ENCODE data around the gene ADAMTS17. TPM values are rescaled to one million over a fixed set of nuclear protein-coding genes. Genes with fewer than 3 reads are reported as not detected.

ADAMTS17 gene
- total RNA-seq, 4 donors from 2014 or later, result 6.0 to 17.6 (median 8.2) TPM

DNA sequence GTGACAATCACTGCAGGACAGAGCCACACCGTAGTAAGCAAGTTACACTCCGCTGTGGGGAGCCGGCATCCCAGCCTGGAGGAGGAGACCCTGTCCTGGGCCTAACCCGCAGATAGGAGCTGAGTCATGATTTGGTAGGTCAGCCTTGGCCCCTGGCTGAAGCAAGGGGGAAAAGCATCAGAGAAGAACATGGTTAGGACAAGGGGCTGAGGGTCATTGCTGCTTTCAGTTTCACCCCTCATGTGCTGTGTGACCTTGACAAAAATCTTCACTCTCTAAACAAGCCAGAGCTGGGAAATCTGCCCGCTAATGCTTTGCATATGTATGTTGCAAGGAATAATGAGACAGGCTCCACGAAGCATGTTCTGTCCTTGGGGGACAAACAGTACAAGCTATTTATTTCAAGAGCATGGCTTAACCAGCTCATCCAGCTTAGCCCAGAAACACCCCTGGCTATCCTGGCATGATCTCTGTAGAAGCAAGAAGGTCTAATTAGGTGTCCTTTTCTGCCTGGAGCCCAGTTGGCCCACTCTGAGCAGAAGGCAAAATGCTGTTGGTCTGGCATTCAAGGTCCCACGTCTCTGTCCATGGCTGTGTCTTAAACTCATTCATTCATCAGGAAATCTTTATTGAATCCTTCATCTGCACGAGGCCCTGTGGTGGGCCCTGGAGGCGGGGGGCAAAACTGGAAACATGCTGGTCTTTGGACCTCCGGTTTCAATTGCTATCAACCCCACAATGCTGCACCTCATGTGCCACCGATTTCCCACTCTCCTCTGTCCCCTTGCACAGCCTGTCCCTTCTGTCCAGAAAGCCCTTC lies 387.2 kb downstream of the ADAMTS17 start:
- peaks cover 0 to 10% (median 0%) of the 10 kb centered on the region in 4 donors for H3K4me1 ChIP-seq
- H3K27ac ChIP-seq, result no peak overlapping the region
- H3K27me3 ChIP-seq, result peaks cover 6% of the 10 kb centered on the region
- no peak for DNase-seq
- TF ChIP-seq, protein P1, sequence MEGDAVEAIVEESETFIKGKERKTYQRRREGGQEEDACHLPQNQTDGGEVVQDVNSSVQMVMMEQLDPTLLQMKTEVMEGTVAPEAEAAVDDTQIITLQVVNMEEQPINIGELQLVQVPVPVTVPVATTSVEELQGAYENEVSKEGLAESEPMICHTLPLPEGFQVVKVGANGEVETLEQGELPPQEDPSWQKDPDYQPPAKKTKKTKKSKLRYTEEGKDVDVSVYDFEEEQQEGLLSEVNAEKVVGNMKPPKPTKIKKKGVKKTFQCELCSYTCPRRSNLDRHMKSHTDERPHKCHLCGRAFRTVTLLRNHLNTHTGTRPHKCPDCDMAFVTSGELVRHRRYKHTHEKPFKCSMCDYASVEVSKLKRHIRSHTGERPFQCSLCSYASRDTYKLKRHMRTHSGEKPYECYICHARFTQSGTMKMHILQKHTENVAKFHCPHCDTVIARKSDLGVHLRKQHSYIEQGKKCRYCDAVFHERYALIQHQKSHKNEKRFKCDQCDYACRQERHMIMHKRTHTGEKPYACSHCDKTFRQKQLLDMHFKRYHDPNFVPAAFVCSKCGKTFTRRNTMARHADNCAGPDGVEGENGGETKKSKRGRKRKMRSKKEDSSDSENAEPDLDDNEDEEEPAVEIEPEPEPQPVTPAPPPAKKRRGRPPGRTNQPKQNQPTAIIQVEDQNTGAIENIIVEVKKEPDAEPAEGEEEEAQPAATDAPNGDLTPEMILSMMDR (IDR thresholded peaks at IDR 0.05), result no peak
- TF ChIP-seq EP300 (IDR thresholded peaks at IDR 0.05; ENCODE audit: low read depth) (no peak), POLR2A (IDR thresholded peaks at IDR 0.05) (no peak), POLR2AphosphoS5 (IDR thresholded peaks at IDR 0.05) (no peak)
- in situ Hi-C loops (cut with MboI; ENCODE audit: low pct_ligation_motif_present in 1 of 4, low pct_unique_long_range_greater_than_20kb in 1 of 4, low sequenced_read_pairs in 3 of 4), result loop anchor here in 1 of 4 donors (10.0 kb wide), 1 partner anchor 370 kb away; no protein-coding TSS in a partner anchor
- intact Hi-C loops (cut with DNase I; ENCODE audit: low total_unique reads), result loop anchor here (5.0 kb wide), 1 partner anchor 48 kb away; no protein-coding TSS in a partner anchor
- no peaks in the 10 kb centered on the region for H3K9me3 ChIP-seq
- no peak overlapping the region for H3K4me3 ChIP-seq
- WGBS, 2 donors (ENCODE audit: low coverage in 1 of 2), result 83% methylated on average over 11 of the region's 11 CpGs; no CpG with 5 or more reads in 1 of the 2 donors
- H3K36me3 ChIP-seq, result no peaks in the 10 kb centered on the region

DNA sequence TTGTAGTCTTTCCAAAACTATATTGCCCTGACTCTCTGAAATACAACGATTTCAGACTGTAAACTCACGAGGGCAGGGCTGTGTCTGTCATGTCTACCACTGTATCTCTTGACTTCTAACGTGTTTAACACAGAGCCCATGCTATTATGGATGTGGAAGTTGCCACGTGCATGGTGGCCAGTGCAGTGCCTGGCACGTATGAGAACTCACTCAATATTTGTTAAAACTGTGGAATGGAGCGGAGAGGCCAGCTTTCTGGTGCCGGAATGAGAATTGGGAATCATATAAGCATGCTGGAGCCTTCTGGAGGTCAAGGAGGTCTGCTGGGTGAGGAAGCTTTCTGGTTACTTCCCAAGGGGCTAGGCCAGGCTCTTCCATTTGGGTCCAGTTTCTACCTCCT lies 387.9 kb downstream of the ADAMTS17 start:
- Histone ChIP-seq H3K4me3 (no peak overlapping the region), H3K27ac (no peak overlapping the region), H3K9me3 (no peaks in the 10 kb centered on the region), H3K27me3 (peaks cover 4% of the 10 kb centered on the region), H3K36me3 (no peaks in the 10 kb centered on the region), H3K4me1 (peaks cover 0 to 5% (median 0%) of the 10 kb centered on the region in 4 donors)
- no peak for DNase-seq
- intact Hi-C loops (cut with DNase I; ENCODE audit: low total_unique reads), result loop anchor here (5.0 kb wide), 1 partner anchor 48 kb away; no protein-coding TSS in a partner anchor
- 72 to 96% methylated on average over 4 to 7 of the region's 7 CpGs for WGBS, 2 donors (ENCODE audit: low coverage in 1 of 2)
- TF ChIP-seq EP300 (IDR thresholded peaks at IDR 0.05; ENCODE audit: low read depth), result no peak
- TF ChIP-seq POLR2AphosphoS5 (IDR thresholded peaks at IDR 0.05), result no peak
- TF ChIP-seq POLR2A (IDR thresholded peaks at IDR 0.05), result no peak
- TF ChIP-seq, protein P1 (IDR thresholded peaks at IDR 0.05), result no peak
- in situ Hi-C loops (cut with MboI; ENCODE audit: low pct_ligation_motif_present in 1 of 4, low pct_unique_long_range_greater_than_20kb in 1 of 4, low sequenced_read_pairs in 3 of 4), result loop anchor here in 1 of 4 donors (10.0 kb wide), 1 partner anchor 371 kb away; no protein-coding TSS in a partner anchor

DNA sequence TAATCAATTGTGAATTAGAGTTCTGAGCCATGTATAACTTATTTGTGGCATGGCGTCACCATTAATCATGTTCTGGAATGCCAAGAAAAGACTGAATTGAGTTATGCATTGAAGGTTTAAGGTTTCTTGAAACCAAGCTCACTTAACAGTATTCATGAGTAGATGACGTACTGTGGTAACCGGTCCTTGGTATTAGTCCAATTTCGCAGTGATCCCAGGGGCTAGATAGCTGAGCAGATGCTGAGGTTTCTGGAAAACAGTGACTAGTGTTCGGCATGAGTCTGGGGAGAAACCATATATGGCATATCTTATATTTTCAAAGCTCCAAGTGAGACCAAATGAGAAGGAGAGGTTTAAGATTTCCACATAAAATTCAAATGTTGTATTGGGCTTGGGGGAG lies 390.3 kb downstream of the ADAMTS17 start:
- peaks cover under 1% of the 10 kb centered on the region for H3K27me3 ChIP-seq
- in situ Hi-C loops (cut with MboI; ENCODE audit: low pct_ligation_motif_present in 1 of 4, low pct_unique_long_range_greater_than_20kb in 1 of 4, low sequenced_read_pairs in 3 of 4), result loop anchor here in 1 of 4 donors (10.0 kb wide), 1 partner anchor 373 kb away; no protein-coding TSS in a partner anchor
- DNase-seq, result no peak

DNA sequence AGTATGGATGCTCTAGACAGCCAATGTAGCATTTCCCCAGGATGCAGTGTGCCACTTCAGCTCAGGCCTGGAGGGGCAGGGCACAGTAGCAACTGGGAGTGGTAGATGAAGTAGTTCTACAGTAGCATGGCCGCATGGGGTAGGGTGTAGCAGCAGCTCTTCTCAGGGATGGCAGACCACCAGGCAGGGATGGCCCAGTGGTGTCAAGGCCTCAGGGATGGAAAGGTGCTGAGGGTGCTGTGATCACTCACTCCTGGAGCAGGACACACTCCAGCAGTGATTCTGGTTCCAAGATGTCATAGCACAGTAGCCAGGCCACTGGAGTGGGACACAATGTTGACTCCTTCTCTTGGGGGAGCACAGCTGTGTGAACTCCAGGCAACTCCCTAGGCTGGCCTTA lies 397.6 kb downstream of the ADAMTS17 start:
- in situ Hi-C loops (cut with MboI; ENCODE audit: low pct_ligation_motif_present in 1 of 4, low pct_unique_long_range_greater_than_20kb in 1 of 4, low sequenced_read_pairs in 3 of 4), result loop anchor here in 2 of 4 donors (25.0 kb wide), 2 partner anchors 618 to 643 kb away; no protein-coding TSS in a partner anchor
- H3K27me3 ChIP-seq, result no peaks in the 10 kb centered on the region
- intact Hi-C loops (cut with DNase I; ENCODE audit: low total_unique reads), result no loop called here
- H3K36me3 ChIP-seq, result no peaks in the 10 kb centered on the region
- no peak overlapping the region for H3K27ac ChIP-seq
- H3K4me1 ChIP-seq, result no peaks in the 10 kb centered on the region
- peaks cover 14 to 15% of the 10 kb centered on the region in 2 donors for H3K9me3 ChIP-seq
- WGBS, 2 donors (ENCODE audit: low coverage in 1 of 2), result 100% methylated on average over 1 of the region's 1 CpG; no CpG with 5 or more reads in 1 of the 2 donors
- no peak overlapping the region for H3K4me3 ChIP-seq
- no peak for DNase-seq
- TF ChIP-seq EP300 (IDR thresholded peaks at IDR 0.05; ENCODE audit: low read depth), result no peak
- TF ChIP-seq POLR2A (IDR thresholded peaks at IDR 0.05), result no peak
- TF ChIP-seq, protein P1 (IDR thresholded peaks at IDR 0.05), result no peak
- no peak for TF ChIP-seq POLR2AphosphoS5 (IDR thresholded peaks at IDR 0.05)

More for the DNA sequence above, 390.3 kb downstream of the ADAMTS17 start:
- Histone ChIP-seq H3K27ac (no peak overlapping the region), H3K36me3 (no peaks in the 10 kb centered on the region), H3K9me3 (no peaks in the 10 kb centered on the region), H3K4me3 (no peak overlapping the region), H3K4me1 (no peaks in the 10 kb centered on the region)
- TF ChIP-seq POLR2AphosphoS5 (IDR thresholded peaks at IDR 0.05) (no peak), POLR2A (IDR thresholded peaks at IDR 0.05) (no peak), EP300 (IDR thresholded peaks at IDR 0.05; ENCODE audit: low read depth) (no peak)
- TF ChIP-seq, protein P1 (IDR thresholded peaks at IDR 0.05), result no peak
- WGBS, 2 donors (ENCODE audit: low coverage in 1 of 2), result 96 to 98% methylated on average over 5 of the region's 5 CpGs
- intact Hi-C loops (cut with DNase I; ENCODE audit: low total_unique reads), result loop anchor here (5.0 kb wide), 1 partner anchor 51 kb away; no protein-coding TSS in a partner anchor
